ENCODE data around the gene NOS1AP.
"Not testable (repeated sequence)": the region's sequence is repeated elsewhere in the genome, so short reads cannot be mapped to it uniquely, and the experiment has no call there.

NOS1AP gene

DNA sequence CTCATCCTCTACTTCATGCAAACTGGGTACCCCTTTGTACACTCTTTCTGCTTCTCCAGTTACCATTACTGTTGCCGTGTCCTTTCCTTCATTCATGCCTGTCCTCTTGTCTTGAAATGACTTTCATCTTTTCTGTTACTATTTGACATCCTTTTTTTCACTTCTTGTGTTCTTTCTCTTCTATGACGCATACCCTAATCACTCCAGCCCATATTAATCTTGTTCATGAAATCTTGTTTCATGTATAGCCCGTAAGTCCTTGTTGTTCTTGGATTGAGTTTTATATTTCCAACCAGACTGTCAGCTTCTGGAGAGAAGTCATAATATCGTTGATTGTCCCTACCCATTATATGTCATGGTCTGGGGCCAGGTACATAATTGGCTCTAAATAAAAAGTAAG is 126.1 kb downstream of the NOS1AP start:
- DNase-seq = no peak

DNA sequence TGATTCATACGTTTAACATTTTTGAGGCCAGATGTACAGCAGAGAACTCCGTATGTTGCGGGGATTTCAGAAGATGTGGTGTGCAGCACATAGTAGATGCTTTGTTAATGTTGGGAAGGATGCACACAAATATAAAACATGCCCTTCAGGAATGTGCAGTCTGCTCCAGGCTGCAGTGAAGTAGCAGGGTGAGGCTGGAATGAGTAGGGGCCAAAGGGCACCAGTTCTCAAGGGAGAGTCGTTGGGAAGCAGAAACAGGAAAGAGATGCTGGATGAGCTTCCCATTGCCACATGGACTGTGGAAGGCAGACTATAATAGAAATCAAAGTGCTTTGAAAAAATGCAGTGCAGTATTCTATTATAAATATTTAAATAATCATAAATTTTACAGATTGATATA is 126.9 kb downstream of the NOS1AP start:
- DNase-seq = no peak

DNA sequence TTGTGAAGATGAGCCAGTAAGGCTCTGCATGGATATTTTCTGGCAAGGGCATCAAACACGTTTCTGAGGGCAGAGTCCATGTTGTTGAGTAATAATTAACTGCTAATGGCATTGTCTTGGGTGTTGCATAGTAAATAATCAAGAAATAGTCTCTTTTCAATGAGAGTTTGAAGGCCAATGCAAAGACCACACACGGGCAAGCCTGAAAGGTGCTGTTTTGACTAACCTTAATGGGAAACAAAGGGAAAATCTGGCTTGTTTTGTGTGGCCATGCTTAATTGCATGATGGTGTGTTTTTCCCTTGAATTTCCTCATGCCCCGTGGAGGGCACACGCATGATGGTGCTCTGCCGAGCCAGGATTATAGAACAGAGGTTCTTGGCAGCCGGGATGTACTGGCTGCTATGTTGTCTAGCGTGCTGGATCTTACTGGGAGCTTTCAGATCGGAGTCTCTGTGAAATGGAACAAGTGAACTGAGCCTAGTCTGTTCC is 127.6 kb downstream of the NOS1AP start:
- DNase-seq = no peak

DNA sequence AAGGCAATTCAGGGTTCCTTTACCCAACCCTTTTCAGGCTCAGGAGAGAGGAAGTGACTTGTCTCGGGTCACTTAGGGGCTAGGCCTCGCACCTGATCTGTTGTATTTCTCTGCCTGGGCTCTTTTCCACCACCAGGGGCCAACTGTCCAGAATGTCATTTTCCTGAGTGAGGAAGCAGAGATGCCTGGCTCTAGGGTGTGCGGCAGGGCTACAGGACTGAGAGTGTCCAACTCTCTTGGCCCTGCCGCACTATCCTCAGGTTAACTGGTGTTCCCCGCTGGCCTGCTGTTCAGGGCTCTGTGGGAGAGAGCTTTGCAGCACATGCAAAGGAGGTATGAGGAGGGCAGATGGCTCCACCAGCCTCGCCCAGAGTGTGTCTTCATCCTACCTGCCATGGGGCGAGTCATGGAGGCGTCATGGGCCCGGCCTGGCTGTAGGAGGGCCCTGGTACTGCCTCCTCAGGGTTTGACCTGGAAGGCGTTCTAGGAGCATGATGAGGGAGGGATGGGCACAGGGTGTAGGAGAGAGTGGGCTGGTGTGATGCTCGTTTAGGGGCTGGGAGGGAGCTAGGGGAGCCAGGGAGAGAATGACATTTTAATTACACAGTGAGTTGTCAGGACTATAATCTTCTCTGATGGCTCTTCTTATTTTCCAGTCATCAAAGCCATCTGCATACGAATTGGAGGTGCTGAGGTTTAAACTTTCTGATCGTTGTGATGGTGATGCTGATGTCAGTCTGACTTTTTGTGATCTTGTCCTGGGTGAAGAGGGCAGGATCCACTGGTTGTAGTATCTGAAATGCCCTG is 128.3 kb downstream of the NOS1AP start:
- DNase-seq = no peak

DNA sequence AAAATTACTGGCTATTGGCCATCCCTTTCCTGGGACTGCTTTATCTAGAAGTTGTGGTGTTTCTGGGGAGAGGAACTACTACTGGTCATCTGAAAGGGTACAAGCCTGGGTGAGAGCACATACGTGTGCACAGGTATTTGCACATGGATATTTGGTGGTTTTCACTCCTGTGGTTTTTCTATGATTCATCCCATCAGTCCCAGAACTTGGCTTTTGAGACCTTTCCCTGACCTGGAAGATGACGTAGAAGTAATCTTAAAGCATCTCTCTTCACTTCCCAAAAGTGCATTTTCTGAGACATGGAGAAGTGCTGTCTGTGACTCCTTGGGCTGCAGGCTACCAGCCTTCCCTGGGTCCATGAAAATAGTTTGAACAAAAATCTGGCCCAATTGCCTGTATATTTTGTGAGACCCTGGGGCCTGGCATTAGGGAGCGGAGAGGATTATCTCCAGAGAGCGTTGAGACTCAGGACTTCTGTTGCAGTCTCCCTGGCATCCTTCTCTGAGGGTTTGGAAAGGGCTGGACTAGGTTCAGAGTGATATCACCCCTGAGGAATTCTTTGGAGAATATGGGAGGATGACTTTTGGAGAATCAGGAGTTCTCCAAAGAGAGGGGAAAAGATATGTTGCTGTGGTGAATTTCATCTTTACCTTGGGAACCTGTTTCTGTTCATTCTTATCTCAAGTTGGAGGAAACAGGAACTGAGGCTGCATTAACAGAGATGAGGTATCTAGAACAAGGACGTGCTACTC is 130.8 kb downstream of the NOS1AP start:
- DNase-seq = no peak

DNA sequence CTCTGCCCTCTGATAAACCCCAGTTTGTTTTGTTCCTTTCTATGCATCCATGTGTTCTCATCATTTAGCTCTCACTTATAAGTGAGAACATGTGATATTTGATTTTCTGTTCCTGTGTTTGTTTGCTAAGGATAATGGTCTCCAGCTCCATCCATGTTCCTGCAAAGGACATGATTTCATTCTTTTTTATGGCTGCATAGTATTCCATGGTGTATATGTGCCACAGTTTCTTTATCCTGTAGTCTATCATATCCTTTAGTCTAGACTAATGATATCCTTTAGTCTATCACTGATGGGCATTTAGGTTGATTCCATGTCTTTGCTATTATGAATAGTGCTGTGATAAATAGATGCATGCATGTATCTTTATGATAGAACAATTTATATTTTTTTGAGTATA is 131.6 kb downstream of the NOS1AP start:
- not testable (repeated sequence) for DNase-seq

DNA sequence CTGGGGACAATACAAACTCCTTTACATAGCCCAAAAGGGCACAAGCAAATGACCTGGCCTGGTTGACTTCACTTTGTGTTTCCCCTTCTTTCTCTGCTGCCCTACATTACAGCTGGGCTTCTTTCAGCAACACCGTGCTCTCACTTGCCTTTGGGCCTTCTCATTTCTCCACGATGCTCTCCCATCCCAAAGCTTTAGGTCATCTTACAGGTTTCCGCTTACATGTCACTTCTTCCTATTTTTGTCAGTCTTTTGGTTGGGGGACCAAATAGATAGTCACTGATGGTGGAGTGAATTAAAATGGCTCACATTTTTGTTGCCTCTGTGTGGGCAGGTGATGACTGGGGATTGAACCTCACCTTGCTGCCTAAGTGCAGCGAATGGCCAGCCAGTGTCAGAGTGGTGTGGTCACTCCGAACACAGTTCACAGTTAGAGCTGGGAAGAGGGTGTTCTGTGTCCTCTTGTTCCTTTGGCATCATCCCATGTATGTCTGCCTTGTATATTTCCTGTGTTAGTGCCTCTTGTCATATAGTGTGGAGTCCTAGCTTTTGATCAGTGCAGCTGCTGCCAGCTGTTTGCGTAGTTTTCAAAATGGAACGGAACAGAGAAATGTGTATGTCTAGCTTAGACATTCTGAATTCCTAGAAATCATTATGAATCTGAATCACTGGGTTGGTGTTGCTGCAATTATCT is 134.8 kb downstream of the NOS1AP start:
- no peak for DNase-seq

DNA sequence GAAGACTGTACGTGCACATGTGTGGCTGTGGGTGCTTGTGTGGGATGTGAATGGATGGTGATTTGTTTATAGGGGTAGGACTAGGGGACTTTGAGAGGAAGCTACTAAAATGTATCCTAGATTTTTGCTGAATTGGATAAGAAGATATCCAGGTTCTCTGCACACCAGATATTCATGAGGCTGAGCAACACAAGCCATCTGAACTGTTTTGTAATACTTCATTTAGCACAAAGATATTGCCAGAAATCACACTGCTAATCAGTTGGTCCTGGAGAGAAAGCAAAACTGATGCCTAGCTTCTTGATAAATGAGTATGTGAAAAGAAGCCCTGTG is 135.3 kb downstream of the NOS1AP start:
- DNase-seq = no peak

DNA sequence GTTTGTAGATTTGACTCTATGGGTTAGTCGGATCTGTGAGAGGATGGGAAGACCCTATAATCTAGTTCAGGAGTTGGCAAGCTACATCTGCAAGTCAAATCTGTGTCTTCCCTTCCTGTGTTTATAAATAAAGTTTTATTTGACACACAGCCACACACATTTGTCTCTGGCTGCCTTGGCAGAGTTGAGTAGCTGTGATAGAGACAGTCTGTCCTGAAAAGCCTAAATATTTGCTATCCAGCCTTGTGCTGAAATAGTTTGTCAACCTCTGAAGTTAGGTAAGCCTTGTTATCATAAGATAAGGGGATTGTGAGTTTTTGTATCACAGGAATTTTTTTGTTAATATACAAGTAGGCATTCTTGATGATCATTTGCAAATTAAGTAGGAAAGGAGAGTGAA is 136.8 kb downstream of the NOS1AP start:
- DNase-seq = no peak

DNA sequence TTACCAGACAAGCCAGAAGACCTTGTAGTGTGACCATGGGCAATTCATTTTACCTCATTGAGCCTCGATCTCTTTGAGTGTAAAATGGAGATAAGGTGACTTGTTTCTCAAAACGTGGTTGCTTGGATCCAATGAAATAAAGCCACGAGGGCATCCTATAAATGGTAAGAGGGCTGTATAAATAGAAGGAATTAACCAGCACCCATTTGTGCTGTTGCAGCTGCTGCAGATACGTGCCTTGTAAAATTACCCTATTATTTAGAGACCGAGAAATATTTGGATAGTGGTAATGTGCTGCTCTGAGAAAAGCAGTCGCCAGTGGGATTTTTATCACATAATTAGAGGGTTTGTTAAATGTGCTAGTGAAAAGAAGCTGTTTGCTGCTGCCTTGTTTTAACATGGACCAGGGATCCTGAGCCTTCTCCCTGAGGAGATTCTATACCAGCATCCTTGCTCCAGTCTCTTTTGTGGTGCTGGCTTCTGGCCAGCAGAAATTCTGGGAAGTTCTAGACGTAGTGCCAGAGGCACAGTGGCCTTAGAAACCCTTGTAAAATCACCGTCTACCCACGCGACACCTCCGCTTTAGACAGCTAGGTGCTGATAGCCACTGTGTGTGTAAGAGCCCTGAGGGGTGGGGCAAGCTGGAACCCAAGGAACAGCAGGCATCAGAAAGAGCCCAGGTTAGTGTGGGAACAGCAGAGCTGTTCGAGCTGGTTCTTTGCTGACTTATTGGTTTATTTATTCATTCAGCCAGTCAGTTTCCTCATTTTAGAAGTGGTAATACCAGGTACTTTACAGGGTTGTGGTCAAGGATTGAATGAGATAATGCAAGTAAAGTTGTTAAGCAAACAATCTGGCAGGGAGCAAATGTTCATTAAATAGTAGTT is 137.5 kb downstream of the NOS1AP start:
- DNase-seq = no peak

DNA sequence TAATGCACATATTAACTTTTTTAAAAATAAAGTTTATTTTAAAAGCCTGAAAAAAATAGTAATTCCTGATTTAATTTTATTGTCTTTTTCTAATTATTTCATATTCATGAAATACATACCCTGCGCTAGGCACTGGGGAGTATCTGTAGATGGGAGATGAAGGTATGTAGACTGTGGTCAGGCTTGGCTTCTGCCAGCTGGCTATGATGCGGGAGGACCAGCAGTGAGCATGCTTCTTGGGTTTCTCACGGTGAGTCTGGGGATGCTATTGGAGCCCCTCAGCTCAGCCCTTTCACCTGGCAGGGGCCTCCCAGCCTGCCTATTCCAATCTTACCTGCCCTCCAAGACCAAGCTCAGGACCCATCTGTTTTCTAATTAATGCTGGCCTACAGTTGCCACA is 138.4 kb downstream of the NOS1AP start:
- no peak for DNase-seq

DNA sequence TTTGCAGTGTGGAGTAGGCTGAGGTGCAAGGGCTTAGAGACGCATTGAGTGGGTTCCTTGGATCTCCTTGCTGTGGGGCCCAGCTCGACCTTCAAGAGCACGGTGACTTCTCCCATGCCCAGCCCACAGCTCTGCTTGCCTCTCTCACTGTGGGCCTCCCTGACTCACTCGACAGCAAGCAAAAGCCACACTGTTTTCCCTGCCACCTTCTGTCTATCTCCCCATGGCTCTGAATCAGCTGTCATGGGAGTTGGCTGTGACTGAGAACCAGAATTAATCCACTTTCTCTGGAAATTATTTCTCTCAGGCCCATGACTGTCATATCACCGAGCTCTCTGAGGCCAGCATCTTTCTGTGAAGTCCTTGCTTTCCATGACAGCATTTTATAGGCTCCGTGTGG is 140.7 kb downstream of the NOS1AP start:
- DNase-seq = no peak

DNA sequence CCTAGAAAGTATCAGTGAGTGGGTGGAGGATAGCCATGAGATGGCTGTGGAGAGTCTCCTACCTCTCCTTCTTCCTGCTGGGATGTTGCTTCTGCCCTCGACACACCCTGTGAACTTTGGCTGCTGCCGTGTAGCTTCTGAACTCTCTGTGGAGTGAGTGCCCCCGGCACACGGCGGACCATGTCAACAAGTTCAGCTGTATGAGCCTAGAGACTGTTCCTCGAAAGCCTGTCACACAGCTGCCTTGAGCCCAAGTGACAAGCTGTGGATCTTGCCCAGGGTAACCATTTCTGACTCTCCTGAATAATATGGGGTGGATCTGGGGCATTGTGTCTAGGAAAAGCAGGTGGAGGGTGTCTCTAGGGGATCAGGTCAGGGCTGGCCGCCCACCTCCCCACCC is 143.2 kb downstream of the NOS1AP start:
- no peak for DNase-seq

DNA sequence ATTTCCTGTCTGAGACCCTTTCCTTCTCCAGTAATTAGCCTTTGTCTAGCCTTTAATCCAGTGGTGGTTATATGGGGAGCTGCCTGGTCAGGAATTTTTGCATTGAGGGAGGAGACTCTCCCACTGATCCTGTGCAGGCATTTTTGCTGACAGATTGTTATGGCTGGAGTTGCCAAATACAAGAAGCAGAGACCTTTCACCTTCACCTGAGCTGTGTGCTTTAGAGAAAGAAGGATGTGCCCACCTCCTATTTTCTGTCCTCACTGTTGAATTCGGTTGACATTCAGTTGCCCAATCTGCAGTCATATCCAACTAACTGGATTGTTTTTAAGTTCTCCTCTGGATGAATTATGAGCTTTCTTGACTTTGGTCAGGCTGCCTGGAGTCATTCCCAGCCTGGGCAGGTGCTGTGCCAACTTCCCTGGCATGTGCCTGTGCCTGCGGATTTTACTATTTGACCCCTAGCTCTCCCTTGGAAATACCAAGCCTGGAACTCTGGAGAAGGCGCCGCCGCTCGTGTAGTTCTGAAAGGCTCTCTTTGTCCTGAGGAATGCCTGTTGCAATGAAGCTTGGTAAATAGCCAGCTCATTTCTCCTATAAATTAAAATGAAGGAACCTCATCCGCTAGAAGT is 143.9 kb downstream of the NOS1AP start:
- peak in 12 of 14 donors; percentile 13 to 77 (median 54) for DNase-seq

DNA sequence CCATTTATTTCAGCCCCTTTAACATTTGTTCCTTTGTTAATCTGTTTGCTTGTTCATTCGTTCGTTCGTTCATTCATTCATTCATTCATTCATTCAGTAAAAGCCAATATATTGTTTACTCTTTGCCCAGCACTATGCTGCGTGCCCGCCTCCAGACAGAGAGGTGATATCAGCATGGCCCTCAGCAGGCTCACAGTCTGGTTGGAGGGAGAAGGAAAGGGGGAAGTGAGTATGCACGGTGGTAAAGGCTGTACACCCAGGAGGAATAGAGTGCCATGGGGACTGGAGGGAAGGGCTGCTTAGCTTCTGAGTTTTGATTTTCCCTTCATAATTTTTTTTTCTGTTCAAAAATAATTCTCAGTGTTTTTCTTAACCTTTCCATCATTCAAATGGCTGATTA is 144.7 kb downstream of the NOS1AP start:
- no peak for DNase-seq

DNA sequence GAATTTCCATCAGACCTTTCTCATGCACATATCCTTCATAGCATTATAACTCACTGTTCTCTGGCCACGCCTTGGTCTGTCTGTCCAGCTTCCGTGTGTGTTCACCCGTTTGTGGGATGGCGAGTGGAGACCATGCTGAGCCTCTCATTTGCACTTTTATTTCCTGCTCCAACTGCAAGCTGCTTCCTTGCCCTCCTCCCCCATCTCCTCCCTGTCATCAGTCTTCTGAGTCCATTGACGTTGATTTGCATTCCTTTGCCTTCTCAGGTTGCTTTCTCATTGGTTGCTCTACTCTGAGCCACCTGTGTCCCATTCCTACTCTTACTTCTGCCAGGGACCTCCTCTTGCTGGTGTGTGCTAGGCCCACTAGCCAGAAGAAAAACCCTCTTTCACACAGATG is 146.4 kb downstream of the NOS1AP start:
- DNase-seq = no peak

DNA sequence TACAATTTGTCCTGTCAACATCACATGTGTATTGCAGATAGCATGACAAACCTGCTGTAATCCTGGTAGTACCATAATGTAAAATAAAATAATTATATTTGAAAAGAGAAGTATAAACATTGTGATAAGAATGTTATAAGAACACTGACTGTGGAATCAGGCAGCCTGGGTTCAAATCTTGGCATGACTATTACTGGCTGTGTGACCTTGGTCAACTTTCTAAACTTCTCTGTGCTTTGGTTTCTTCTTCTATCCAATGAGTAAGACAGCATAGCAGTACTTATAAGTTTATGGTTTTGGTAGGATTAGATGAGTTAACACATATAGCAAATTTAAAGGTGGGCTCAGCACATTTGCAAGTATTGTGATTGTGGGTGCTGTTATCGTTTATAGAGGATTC is 147.1 kb downstream of the NOS1AP start:
- DNase-seq = no peak

DNA sequence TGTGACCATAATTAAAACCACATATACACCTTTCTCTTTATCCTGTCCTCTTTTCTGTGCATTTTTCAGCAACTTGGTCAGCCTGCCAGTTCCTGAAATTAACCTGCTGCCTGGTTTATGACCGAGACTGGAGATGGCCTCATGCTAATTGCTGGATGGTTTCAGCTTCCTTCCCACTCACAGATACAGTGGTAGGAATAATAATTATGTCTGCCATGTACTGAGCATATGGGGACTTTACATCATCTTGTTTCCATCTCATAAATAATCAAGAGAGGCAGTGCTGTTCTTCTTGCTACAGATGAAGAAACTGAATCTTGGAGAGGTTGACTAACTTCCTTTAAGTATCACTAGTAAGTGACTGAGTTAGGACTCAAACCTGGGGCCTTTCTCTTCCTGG is 148.2 kb downstream of the NOS1AP start:
- DNase-seq = no peak

DNA sequence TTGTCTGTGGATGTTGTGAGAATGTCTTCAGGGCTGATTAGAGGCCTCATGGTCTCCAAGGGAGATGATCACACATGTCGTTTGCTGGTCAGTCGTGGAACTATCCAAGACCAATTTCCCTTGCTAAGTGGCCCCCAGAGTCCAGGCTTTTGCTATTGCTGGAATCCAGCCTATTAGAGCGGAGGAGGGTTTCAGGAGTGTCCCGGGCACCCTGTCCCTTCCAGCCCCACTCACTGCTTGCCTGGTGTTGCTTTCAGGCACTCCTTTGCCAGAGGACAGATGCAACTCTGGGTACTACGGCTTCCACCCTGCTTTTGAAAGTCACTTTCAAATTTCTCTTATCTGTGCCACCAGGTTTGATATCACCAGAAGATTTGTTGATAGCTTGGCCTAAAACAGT is 149.1 kb downstream of the NOS1AP start:
- DNase-seq = no peak

DNA sequence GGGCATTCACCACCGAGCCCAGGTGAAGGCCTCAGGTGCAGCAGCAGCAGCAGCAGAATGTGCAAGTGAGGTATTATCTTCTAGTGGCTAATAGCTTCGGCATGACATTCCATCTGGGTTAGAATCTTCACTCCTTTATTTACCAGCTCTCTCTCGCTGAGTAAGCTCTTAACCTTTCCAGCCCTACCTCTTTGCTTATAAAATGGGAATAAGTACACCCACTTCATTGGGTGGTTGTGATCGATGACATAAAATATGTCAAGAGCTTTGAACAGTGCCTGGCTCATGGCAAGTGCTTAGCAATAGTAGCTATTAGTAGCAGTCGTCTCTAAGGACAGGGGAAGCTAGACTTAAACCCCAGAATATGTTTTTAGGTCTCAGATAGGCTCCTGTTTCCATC is 149.5 kb downstream of the NOS1AP start:
- DNase-seq = no peak

DNA sequence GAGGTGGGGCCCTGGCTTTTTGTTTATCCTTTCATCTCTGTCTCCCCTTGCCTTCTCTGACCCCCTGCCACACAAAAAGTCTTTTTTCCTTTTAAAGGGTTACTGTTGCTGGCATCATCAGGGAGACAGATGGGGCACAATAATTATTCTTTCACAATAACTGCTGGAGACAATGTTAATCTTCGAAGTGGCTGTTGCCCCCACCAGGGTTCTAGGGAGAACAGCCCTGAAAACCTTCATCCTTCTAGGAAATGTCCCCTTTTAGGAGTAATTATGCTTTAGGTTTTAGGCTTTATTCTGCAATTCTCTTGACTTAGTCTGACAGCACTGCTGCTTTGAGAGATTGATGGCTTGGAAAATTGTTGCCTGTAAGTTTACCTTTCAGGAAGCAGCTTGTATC is 150.0 kb downstream of the NOS1AP start:
- no peak for DNase-seq

DNA sequence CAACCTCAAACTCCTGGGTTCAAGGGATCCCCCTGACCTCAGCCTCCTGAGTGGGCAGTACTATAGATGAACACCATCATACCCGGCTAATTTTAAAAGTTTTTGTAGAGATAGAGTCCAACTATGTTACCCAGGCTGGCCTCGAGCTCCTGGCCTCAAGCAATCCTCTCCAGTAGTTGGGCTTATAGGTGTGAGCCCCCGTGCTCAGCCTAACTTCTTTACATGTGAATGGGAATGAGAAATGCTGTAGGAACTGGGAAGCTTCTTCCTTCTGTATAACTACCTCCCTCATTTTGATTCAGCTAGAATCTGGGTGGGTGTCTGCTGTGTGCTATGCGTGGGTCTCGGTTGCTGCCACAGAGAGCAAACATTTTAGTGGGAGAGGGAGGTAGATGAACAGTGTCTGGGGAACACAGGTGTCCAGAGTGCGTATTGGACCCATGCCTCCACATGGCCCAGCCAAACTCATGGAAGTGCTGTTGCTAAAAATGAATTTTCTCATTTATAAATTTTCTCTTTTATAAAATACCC is 150.6 kb downstream of the NOS1AP start:
- no peak for DNase-seq
